ENCODE measurements around the gene NCOA7.
"Not testable (repeated sequence)": the region's sequence is repeated elsewhere in the genome, so short reads cannot be mapped to it uniquely, and the experiment has no call there.

NCOA7 gene

GRCh38 chr6:125791151-125791819 lies 525 bp downstream of the NCOA7 start:
- DNase-seq (ENCODE audit: low read depth in 2 of 2) = peak in 1 of 2 donors; percentile 35

GRCh38 chr6:125791820-125792165 lies 1.0 kb downstream of the NCOA7 start:
- no peak for DNase-seq (ENCODE audit: low read depth in 2 of 2)

GRCh38 chr6:125792172-125792571 lies 1.4 kb downstream of the NCOA7 start:
- no peak for DNase-seq (ENCODE audit: low read depth in 2 of 2)

- no peak for DNase-seq (ENCODE audit: low read depth in 2 of 2)
Observed at GRCh38 chr6:125792680-125793079, 1.9 kb downstream of the NCOA7 start.

- no peak for DNase-seq (ENCODE audit: low read depth in 2 of 2)
Observed at GRCh38 chr6:125793280-125793679, 2.5 kb downstream of the NCOA7 start.

GRCh38 chr6:125793863-125794262 lies 3.1 kb downstream of the NCOA7 start:
- DNase-seq (ENCODE audit: low read depth in 2 of 2) = no peak

GRCh38 chr6:125794342-125795137 lies 3.8 kb downstream of the NCOA7 start:
- no peak for DNase-seq (ENCODE audit: low read depth in 2 of 2)

GRCh38 chr6:125795301-125795700 lies 4.5 kb downstream of the NCOA7 start:
- DNase-seq (ENCODE audit: low read depth in 2 of 2) = no peak

- no peak for DNase-seq (ENCODE audit: low read depth in 2 of 2)
Observed at GRCh38 chr6:125797120-125797885, 6.5 kb downstream of the NCOA7 start.

GRCh38 chr6:125797886-125798444 lies 7.2 kb downstream of the NCOA7 start:
- no peak for DNase-seq (ENCODE audit: low read depth in 2 of 2)

- DNase-seq (ENCODE audit: low read depth in 2 of 2) = no peak
Observed at GRCh38 chr6:125798734-125799508, 8.2 kb downstream of the NCOA7 start.

- no peak for DNase-seq (ENCODE audit: low read depth in 2 of 2)
Observed at GRCh38 chr6:125802383-125802782, 11.6 kb downstream of the NCOA7 start.

- no peak for DNase-seq (ENCODE audit: low read depth in 2 of 2)
Observed at GRCh38 chr6:125802943-125803377, 12.2 kb downstream of the NCOA7 start.

- DNase-seq (ENCODE audit: low read depth in 2 of 2) = no peak
Observed at GRCh38 chr6:125804264-125804663, 13.5 kb downstream of the NCOA7 start.

- DNase-seq (ENCODE audit: low read depth in 2 of 2) = not testable (repeated sequence)
Observed at GRCh38 chr6:125804866-125805425, 14.2 kb downstream of the NCOA7 start.

- no peak for DNase-seq (ENCODE audit: low read depth in 2 of 2)
Observed at GRCh38 chr6:125806813-125807212, 16.1 kb downstream of the NCOA7 start.

GRCh38 chr6:125807293-125807692 lies 16.5 kb downstream of the NCOA7 start:
- DNase-seq (ENCODE audit: low read depth in 2 of 2) = no peak

- DNase-seq (ENCODE audit: low read depth in 2 of 2) = no peak
Observed at GRCh38 chr6:125808060-125808459, 17.3 kb downstream of the NCOA7 start.

- no peak for DNase-seq (ENCODE audit: low read depth in 2 of 2)
Observed at GRCh38 chr6:125808591-125808990, 17.8 kb downstream of the NCOA7 start.

GRCh38 chr6:125809570-125810170 lies 18.9 kb downstream of the NCOA7 start:
- no peak for DNase-seq (ENCODE audit: low read depth in 2 of 2)

- no peak for DNase-seq (ENCODE audit: low read depth in 2 of 2)
Observed at GRCh38 chr6:125810445-125810844, 19.7 kb downstream of the NCOA7 start.
